HUES6 (cell line): ENCODE results near the gene MAST2.

Experiments
- H3K27ac ChIP-seq: 2 replicates; pipeline ENCODE4 v1.7.0; 2013; ENCODE audit warnings: low read depth, mild to moderate bottlenecking, low read length, inconsistent platforms
- H3K27me3 ChIP-seq: 2 replicates; pipeline ENCODE4 v1.6.1; 2013; ENCODE audit warnings: low read length; ENCODE audit not compliant: control insufficient read depth, insufficient read depth
- H3K36me3 ChIP-seq: 2 replicates; pipeline ENCODE4 v1.6.1; 2013; ENCODE audit warnings: low read length; ENCODE audit not compliant: control insufficient read depth, insufficient read depth
- H3K4me1 ChIP-seq: 2 replicates; pipeline ENCODE4 v1.6.1; 2013; ENCODE audit warnings: low read length; ENCODE audit not compliant: control insufficient read depth, insufficient read depth
- H3K4me3 ChIP-seq: 2 replicates; pipeline ENCODE4 v1.5.1; 2013; ENCODE audit warnings: low read depth, low read length
- H3K9ac ChIP-seq: one replicate; pipeline ENCODE4 v1.6.1; 2013; ENCODE audit warnings: mild to moderate bottlenecking, low read length
- H3K9me3 ChIP-seq: 2 replicates; pipeline ENCODE4 v1.6.1; 2013; ENCODE audit warnings: low read depth, low read length; ENCODE audit not compliant: control insufficient read depth, insufficient read depth

MAST2 gene

GRCh38 chr1:45894331-45894730 lies 90.9 kb downstream of the MAST2 start:
- 0 out of 2 replicates have a peak, but pooled peaks cover 4% of the 10 kb centered on the region for H3K4me1 ChIP-seq
- no peak overlapping the region for H3K4me3 ChIP-seq
- H3K27me3 ChIP-seq, result no peaks in the 10 kb centered on the region
- H3K36me3 ChIP-seq, result no peaks in the 10 kb centered on the region
- no peak overlapping the region for H3K9ac ChIP-seq
- no peak overlapping the region for H3K27ac ChIP-seq
- H3K9me3 ChIP-seq, result no peaks in the 10 kb centered on the region

- Histone ChIP-seq H3K9ac (no peak overlapping the region), H3K4me3 (no peak overlapping the region)
Measured at GRCh38 chr1:45894921-45895320, 91.5 kb downstream of the MAST2 start.

DNA sequence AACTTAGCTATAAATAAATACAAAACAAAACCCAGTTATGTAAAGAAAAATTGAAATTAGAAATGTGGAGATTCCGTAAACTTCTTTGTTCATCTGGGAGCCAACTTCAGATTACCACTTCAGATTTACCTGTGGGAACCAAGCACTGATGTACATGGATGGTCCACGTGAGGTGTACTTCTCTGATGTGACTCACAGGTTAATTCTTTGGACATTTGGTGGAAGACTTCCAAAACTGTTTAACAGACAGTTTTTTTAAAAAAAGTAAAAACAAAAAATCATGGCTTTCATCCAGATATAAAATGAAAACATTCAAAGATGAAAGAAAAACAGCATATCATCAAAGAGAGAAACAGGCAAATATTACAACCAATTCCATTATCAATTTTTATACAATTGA lies 92.0 kb downstream of the MAST2 start:
- no peaks in the 10 kb centered on the region for H3K36me3 ChIP-seq
- H3K27me3 ChIP-seq, result no peaks in the 10 kb centered on the region
- no peak overlapping the region for H3K4me3 ChIP-seq
- no peak overlapping the region for H3K27ac ChIP-seq
- H3K9ac ChIP-seq, result no peak overlapping the region
- H3K9me3 ChIP-seq, result no peaks in the 10 kb centered on the region
- 0 out of 2 replicates have a peak, but pooled peaks cover 4% of the 10 kb centered on the region for H3K4me1 ChIP-seq

More at GRCh38 chr1:45894921-45895320, 91.5 kb downstream of the MAST2 start:
- Histone ChIP-seq H3K36me3 (no peaks in the 10 kb centered on the region), H3K27me3 (no peaks in the 10 kb centered on the region), H3K9me3 (no peaks in the 10 kb centered on the region), H3K4me1 (0 out of 2 replicates have a peak, but pooled peaks cover 4% of the 10 kb centered on the region), H3K27ac (no peak overlapping the region)

DNA sequence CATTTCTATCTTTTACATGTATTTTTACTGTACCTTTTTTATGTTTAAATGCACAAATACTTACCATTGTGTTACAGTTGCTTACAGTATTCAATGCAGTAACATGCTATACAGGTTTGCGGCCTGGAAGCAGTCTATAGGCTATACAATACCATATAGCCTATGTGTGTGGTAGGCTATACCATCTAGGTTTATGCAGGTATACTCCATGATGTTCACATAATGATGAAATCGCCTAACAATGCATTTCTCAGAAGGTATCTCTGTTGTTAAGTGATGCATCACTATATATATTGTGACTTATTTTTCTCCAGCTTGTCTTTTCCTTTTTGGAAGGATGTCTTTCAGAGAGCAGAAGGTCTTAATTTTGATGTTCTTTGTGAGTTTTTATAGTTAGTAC lies 103.5 kb downstream of the MAST2 start:
- Histone ChIP-seq H3K4me1 (peaks cover 15% of the 10 kb centered on the region), H3K27ac (no peak overlapping the region), H3K9me3 (peaks cover 1% of the 10 kb centered on the region; the same call in 1 of the 2 replicates), H3K4me3 (no peak overlapping the region), H3K9ac (no peak overlapping the region), H3K27me3 (no peaks in the 10 kb centered on the region), H3K36me3 (no peaks in the 10 kb centered on the region)

GRCh38 chr1:45908611-45909140 lies 105.3 kb downstream of the MAST2 start:
- no peak overlapping the region for H3K4me3 ChIP-seq
- H3K36me3 ChIP-seq, result no peaks in the 10 kb centered on the region
- H3K27me3 ChIP-seq, result no peaks in the 10 kb centered on the region
- no peaks in the 10 kb centered on the region for H3K9me3 ChIP-seq
- no peak overlapping the region for H3K27ac ChIP-seq
- H3K9ac ChIP-seq, result no peak overlapping the region
- H3K4me1 ChIP-seq, result peaks cover 30% of the 10 kb centered on the region

GRCh38 chr1:45911634-45912033 lies 108.2 kb downstream of the MAST2 start:
- Histone ChIP-seq H3K27ac (no peak overlapping the region), H3K9me3 (no peaks in the 10 kb centered on the region), H3K9ac (no peak overlapping the region), H3K4me1 (peaks cover 38% of the 10 kb centered on the region), H3K4me3 (no peak overlapping the region), H3K27me3 (no peaks in the 10 kb centered on the region), H3K36me3 (no peaks in the 10 kb centered on the region)

GRCh38 chr1:45913183-45913683 lies 109.8 kb downstream of the MAST2 start:
- Histone ChIP-seq H3K9ac (peak overlapping the region; percentile 18), H3K36me3 (no peaks in the 10 kb centered on the region), H3K27ac (no peak overlapping the region; the same call in 1 of the 2 replicates), H3K4me1 (peaks cover 37% of the 10 kb centered on the region), H3K4me3 (peak overlapping the region; percentile 10; the same call in 1 of the 2 replicates), H3K9me3 (no peaks in the 10 kb centered on the region), H3K27me3 (no peaks in the 10 kb centered on the region)

DNA sequence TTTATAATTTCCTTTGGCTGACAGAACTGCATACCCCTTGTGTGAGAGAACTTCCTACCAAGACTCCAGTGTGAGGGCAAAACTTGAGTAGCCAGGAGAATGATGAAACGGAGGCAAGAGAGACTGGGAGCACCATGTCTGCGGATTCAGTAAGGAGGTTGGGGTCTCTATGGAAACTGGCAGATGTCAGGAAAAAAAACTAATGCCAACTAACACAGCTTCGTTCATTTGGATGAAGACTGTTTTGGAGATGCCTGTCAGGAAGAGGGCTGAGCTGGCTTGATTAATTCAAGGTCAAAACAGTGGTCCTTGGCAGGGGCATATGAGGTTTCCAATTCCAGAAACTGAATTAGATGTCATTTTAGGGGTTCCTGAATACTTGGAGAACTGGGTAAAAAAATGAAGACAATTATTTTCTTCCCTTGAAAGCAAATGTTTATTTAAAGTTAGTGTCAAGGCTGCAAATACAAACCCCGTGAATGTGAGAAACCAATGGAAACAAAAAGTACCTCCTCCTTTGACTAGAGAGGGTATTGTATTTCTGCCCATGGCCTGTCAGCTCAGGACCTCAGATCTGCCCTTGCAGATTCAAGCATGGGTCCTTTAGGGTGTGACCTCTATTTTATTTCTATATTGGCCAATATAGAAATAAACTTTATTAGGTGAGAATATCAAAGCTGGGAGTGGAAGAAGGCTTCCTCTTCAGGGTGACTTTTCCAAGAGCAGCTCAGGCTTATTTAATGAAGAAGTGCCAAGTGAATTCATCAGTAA lies 110.5 kb downstream of the MAST2 start:
- H3K27ac ChIP-seq, result no peak overlapping the region; the same call in 1 of the 2 replicates
- H3K4me1 ChIP-seq, result peaks cover 30% of the 10 kb centered on the region
- peak overlapping the region; percentile 10; the same call in 1 of the 2 replicates for H3K4me3 ChIP-seq
- H3K27me3 ChIP-seq, result no peaks in the 10 kb centered on the region
- H3K36me3 ChIP-seq, result no peaks in the 10 kb centered on the region
- H3K9ac ChIP-seq, result peak overlapping the region; percentile 18
- H3K9me3 ChIP-seq, result no peaks in the 10 kb centered on the region

DNA sequence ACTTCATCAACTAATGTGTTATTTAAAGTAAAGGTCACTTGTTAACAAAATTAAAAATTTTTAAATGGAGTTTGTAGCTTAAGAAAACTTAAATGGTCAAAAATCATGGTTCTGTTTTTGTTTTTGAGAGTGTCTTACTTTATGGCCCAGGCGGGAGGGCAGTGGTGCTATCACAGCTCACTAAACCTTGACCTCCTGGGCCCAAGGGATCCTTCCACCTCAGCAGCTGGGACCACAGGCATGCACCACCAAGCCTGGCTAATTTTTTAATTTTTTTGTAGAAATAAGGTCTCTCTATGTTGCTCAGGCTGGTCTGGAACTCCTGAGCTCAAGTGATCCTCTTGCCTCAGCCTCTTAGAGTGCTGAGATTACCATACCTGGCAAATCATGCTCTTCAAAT lies 111.4 kb downstream of the MAST2 start:
- H3K36me3 ChIP-seq, result no peaks in the 10 kb centered on the region
- no peak overlapping the region for H3K27ac ChIP-seq
- no peaks in the 10 kb centered on the region for H3K9me3 ChIP-seq
- peaks cover 27% of the 10 kb centered on the region for H3K4me1 ChIP-seq
- H3K4me3 ChIP-seq, result no peak overlapping the region
- H3K27me3 ChIP-seq, result no peaks in the 10 kb centered on the region
- no peak overlapping the region for H3K9ac ChIP-seq

DNA sequence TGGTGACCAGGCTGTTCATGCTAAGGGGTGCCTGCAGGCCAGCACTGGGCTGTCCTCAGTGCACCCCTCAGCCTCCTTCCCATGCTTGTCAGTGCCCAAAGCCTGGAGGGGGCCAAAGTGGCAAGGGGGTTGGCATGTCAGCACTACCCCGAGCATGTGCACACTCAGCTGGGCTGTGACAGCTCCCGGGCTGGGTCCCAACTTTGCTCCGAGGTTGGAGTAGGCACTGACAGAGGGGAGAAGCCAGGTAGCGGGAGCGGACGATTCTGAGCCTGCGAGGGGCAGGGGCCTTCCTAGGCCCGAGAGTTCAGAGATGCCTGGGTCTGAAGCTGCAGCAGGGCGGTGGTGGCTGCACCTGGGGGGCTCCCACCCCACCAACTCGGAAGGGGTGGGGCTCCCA lies 119.0 kb downstream of the MAST2 start:
- Histone ChIP-seq H3K27me3 (no peaks in the 10 kb centered on the region), H3K9me3 (no peaks in the 10 kb centered on the region), H3K27ac (no peak overlapping the region), H3K36me3 (no peaks in the 10 kb centered on the region), H3K9ac (no peak overlapping the region), H3K4me1 (peaks cover 47% of the 10 kb centered on the region), H3K4me3 (no peak overlapping the region)

GRCh38 chr1:45922813-45923212 lies 119.4 kb downstream of the MAST2 start:
- Histone ChIP-seq H3K27ac (no peak overlapping the region), H3K9ac (no peak overlapping the region), H3K9me3 (no peaks in the 10 kb centered on the region), H3K27me3 (no peaks in the 10 kb centered on the region), H3K4me1 (peaks cover 47% of the 10 kb centered on the region), H3K4me3 (no peak overlapping the region), H3K36me3 (no peaks in the 10 kb centered on the region)
